IMR-90 (cell line): ENCODE results near the gene RPL35. TPM values are rescaled to one million over a fixed set of nuclear protein-coding genes. Genes with fewer than 3 reads are reported as not detected.

Experiments used
- ATAC-seq: fragments of 200-7000 bp; cut with Tn5 transposase; 2 replicates; pipeline ENCODE4 v1.9.1; 2020; ENCODE audit warnings: low read depth, mild to moderate bottlenecking, moderate library complexity
- BruUV-seq: library from RNA; stranded (reverse); fragments of 400-500 nt; replicated peaks from 2 replicates; lab custom pipeline; 2021; lab: Mats Ljungman, UMichigan
- CTCF ChIA-PET: fragments of 300-600 bp; formaldehyde crosslinking; extraction: SDS; loops from one replicate; lab custom pipeline; 2021; ENCODE audit warnings: antibody characterized with exemption; lab: Yijun Ruan, JAX
- POLR2A ChIA-PET: fragments of 300-600 bp; sonication (Branson Sonifier 250); formaldehyde crosslinking; loops from one replicate; lab custom pipeline; 2022; ENCODE audit warnings: antibody characterized with exemption; ENCODE audit not compliant: unreplicated experiment; lab: Charles Lee
- DNase-seq: peaks from one replicate; pipeline ENCODE4 v3.0.0; 2013
- H2AFZ ChIP-seq: replicated peaks from 2 replicates; pipeline ENCODE3; 2013; ENCODE audit warnings: low read length, mild to moderate bottlenecking; ENCODE audit not compliant: poor library complexity
- H2AK5ac ChIP-seq: 2 replicates; pipeline ENCODE4 v1.6.1; 2013; ENCODE audit warnings: low read depth, low read length, inconsistent platforms
- H2AK9ac ChIP-seq: replicated peaks from 2 replicates; pipeline ENCODE3; 2013; ENCODE audit warnings: mild to moderate bottlenecking, low read depth, low read length, moderate library complexity; ENCODE audit not compliant: poor library complexity
- H2BK120ac ChIP-seq: 2 replicates; pipeline ENCODE4 v1.6.1; 2013; ENCODE audit warnings: low read depth, low read length, inconsistent platforms
- H2BK15ac ChIP-seq: 3 replicates; pipeline ENCODE4 v1.6.1; 2013; ENCODE audit warnings: low read depth, low read length, inconsistent platforms
- H2BK20ac ChIP-seq: 2 replicates; pipeline ENCODE4 v1.6.1; 2013; ENCODE audit warnings: low read depth, mild to moderate bottlenecking, inconsistent platforms, low read length, moderate library complexity
- H2BK5ac ChIP-seq: 2 replicates; pipeline ENCODE4 v1.6.1; 2013; ENCODE audit warnings: mild to moderate bottlenecking, low read depth, low read length, inconsistent platforms; ENCODE audit not compliant: poor library complexity, severe bottlenecking
- H3K14ac ChIP-seq: replicated peaks from 2 replicates; pipeline ENCODE4 v1.6.1; 2013; ENCODE audit warnings: low read depth, low read length, inconsistent platforms
- H3K18ac ChIP-seq: 2 replicates; pipeline ENCODE4 v1.6.1; 2013; ENCODE audit warnings: low read depth, low read length, control low read depth
- H3K23ac ChIP-seq: 2 replicates; pipeline ENCODE4 v1.6.1; 2013; ENCODE audit warnings: low read depth, low read length, inconsistent platforms
- H3K27ac ChIP-seq: 2 replicates; pipeline ENCODE4 v1.5.1; 2013; ENCODE audit warnings: mild to moderate bottlenecking, control low read depth, low read length; ENCODE audit not compliant: insufficient read depth
- H3K27me3 ChIP-seq: 2 replicates; pipeline ENCODE4 v1.6.1; 2013; ENCODE audit warnings: low read length; ENCODE audit not compliant: control insufficient read depth, insufficient read depth
- H3K36me3 ChIP-seq: 2 replicates; pipeline ENCODE4 v1.6.1; 2013; ENCODE audit warnings: low read length, mixed read lengths; ENCODE audit not compliant: control insufficient read depth, insufficient read depth
- H3K4ac ChIP-seq: 2 replicates; pipeline ENCODE4 v1.6.1; 2013; ENCODE audit warnings: low read depth, low read length, inconsistent platforms
- H3K4me1 ChIP-seq: 2 replicates; pipeline ENCODE4 v1.6.1; 2013; ENCODE audit warnings: low read length, mixed read lengths; ENCODE audit not compliant: control insufficient read depth, insufficient read depth
- H3K4me2 ChIP-seq: 2 replicates; pipeline ENCODE4 v1.6.1; 2013; ENCODE audit warnings: low read depth, mild to moderate bottlenecking, control low read depth, low read length, moderate library complexity
- H3K4me3 ChIP-seq: 2 replicates; pipeline ENCODE4 v1.5.1; 2013; ENCODE audit warnings: low read depth, mild to moderate bottlenecking, control low read depth, low read length, moderate library complexity; ENCODE audit not compliant: insufficient read depth
- H3K56ac ChIP-seq: 2 replicates; pipeline ENCODE4 v1.6.1; 2013; ENCODE audit warnings: low read length, inconsistent platforms; ENCODE audit not compliant: insufficient read depth; ENCODE audit errors: extremely low read depth
- H3K79me1 ChIP-seq, 2 experiments: 2 replicates each; pipeline ENCODE4 v1.6.1; 2013; ENCODE audit warnings: low read length in 2 of 2, inconsistent platforms in 1 of 2, low read depth in 1 of 2
- H3K9ac ChIP-seq: 2 replicates; pipeline ENCODE4 v1.6.1; 2013; ENCODE audit warnings: low read depth, low read length, control low read depth
- H3K9me1 ChIP-seq: 2 replicates; pipeline ENCODE4 v1.6.1; 2013; ENCODE audit warnings: low read length, inconsistent platforms; ENCODE audit not compliant: insufficient read depth
- H3K9me3 ChIP-seq: 2 replicates; pipeline ENCODE4 v1.6.1; 2013; ENCODE audit warnings: low read length; ENCODE audit not compliant: control insufficient read depth, insufficient read depth
- H4K20me1 ChIP-seq: 2 replicates; pipeline ENCODE4 v1.6.1; 2013; ENCODE audit warnings: low read length, inconsistent platforms; ENCODE audit not compliant: insufficient read depth
- H4K5ac ChIP-seq: 2 replicates; pipeline ENCODE4 v1.6.1; 2013; ENCODE audit warnings: mild to moderate bottlenecking, low read depth, low read length, control low read depth
- H4K8ac ChIP-seq, 2 experiments: 2 replicates each; pipeline ENCODE4 v1.6.1; 2013; ENCODE audit warnings: low read depth in 2 of 2, low read length in 2 of 2, control low read depth in 1 of 2, inconsistent platforms in 1 of 2
- H4K91ac ChIP-seq: 2 replicates; pipeline ENCODE4 v1.6.1; 2013; ENCODE audit warnings: low read depth, low read length, inconsistent platforms; ENCODE audit not compliant: insufficient read depth
- CHD1 ChIP-seq: IDR thresholded peaks from 2 replicates; pipeline ENCODE4 v1.6.1; 2012; ENCODE audit warnings: low read depth, low read length, improper control_type of control experiment
- WGBS, 2 experiments: methylation state at CpG; one replicate each; pipeline versions ENCODE4 v1.1.5 to v1.1.7; 2013; ENCODE audit warnings: missing lambda C conversion rate in 2 of 2; ENCODE audit not compliant: insufficient read length in 1 of 2; ENCODE audit errors: extremely low coverage in 2 of 2; 5-methylcytosine and 5-hydroxymethylcytosine counted together
- dilution Hi-C: fragments of 300-500 bp; cut with HindIII; formaldehyde crosslinking; loops from one replicate; pipeline ENCODE4 v1.14.3; 2018; ENCODE audit warnings: low sequenced_read_pairs; ENCODE audit not compliant: unreplicated experiment
- in situ Hi-C: fragments of 300-500 bp; cut with MboI; formaldehyde crosslinking; loops from 3 replicates; pipeline ENCODE4 v1.14.3; 2019; ENCODE audit warnings: low sequenced_read_pairs, inconsistent platforms, mixed read lengths
- intact Hi-C: fragments of 100-400 bp; cut with micrococcal nuclease; formaldehyde crosslinking; loops from 2 replicates; pipeline ENCODE4 v1.10.0; 2022
- polyA plus RNA-seq, 3 experiments: library from polyadenylated mRNA; depleted of rRNA; stranded (reverse); fragments of >200 nt; gene quantifications; 2 replicates each; pipeline ENCODE4 v1.2.3, GENCODE V29; 2012; ENCODE audit warnings: low replicate concordance in 1 of 3
- total RNA-seq: library from RNA; depleted of rRNA; stranded (reverse); fragments of >200 nt; gene quantifications from 2 replicates; pipeline ENCODE4 v1.2.3, GENCODE V29; 2012

The RPL35 gene
- total and polyA plus RNA-seq, 2 of the 4 experiments (the other 2 are of a cell fraction), result 881 to 1,650 TPM

DNA sequence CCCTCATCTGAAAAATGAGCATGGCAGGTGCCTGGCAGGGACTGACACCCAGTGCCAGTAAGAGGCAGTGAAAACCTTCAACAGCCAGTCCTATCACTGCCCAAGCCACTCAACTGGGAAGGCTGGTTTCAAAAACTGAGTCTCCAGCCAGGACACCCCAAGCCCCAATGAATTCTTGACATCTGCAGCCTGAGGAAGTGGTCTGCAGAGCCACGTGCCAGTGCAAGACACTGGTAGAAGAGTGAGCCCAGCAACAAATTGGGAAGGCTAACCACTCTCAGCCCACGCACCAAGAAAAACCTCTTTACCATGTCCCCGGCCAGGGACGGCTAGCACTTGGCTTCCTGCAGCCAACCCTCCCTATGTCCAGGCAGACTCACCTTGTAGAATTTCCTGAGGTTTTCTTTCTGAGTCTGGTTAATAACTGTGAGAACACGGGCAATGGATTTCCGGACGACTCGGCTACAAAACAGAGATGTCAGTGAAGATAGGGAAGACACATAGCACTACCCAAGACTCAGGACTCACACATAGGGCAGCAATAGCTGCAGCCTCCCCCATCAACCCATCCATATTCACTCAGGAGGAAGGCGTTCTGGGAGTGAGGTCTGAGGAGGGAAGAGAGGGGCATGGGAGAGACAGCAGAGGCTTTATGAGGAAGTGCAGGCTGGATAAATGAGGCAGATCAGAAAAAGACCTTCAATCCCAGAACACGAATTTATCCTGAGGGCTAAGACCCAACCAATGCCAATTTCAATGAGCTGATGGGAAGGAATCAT, 1.8 kb downstream of the RPL35 start:
- Histone ChIP-seq H2AFZ (peak overlapping the region; percentile 14), H2BK5ac (no peak overlapping the region), H2BK20ac (no peak overlapping the region), H3K4ac (no peak overlapping the region), H4K91ac (no peak overlapping the region), H3K9me3 (no peaks in the 10 kb centered on the region), H3K36me3 (peaks cover 49% of the 10 kb centered on the region), H3K23ac (peak overlapping the region; percentile 91), H2AK9ac (peak overlapping the region; percentile 73), H4K8ac (no peak overlapping the region), H4K20me1 (peaks cover 62% of the 10 kb centered on the region), H3K18ac (no peak overlapping the region), H2AK5ac (no peak overlapping the region), H3K27me3 (no peaks in the 10 kb centered on the region), H3K79me1 (peaks cover 13 to 41% of the 10 kb centered on the region in 2 experiments), H3K9ac (peak overlapping the region; percentile 96), H4K5ac (no peak overlapping the region), H3K9me1 (peaks cover 4% of the 10 kb centered on the region; the same call in 1 of the 2 replicates), H3K56ac (peak overlapping the region; percentile 42; the same call in 1 of the 2 replicates), H2BK15ac (no peak overlapping the region), H3K4me3 (peak overlapping the region; percentile 73; the same call in 1 of the 2 replicates), H3K4me1 (peaks cover 9% of the 10 kb centered on the region), H3K4me2 (peak overlapping the region; percentile 100), H3K27ac (no peak overlapping the region), H2BK120ac (no peak overlapping the region), H3K14ac (peak overlapping the region; percentile 77; the same call in 1 of the 2 replicates)
- DNase-seq (no peak), ATAC-seq (no peak)
- in situ Hi-C loops (loop anchor here (10.0 kb wide), 1 partner anchor 285 kb away; the partner anchor contains the start of gene SCAI), dilution Hi-C loops (no loop called here), intact Hi-C loops (loop anchor here (10.0 kb wide), 1 partner anchor 245 kb away; no protein-coding TSS in a partner anchor)
- ChIA-PET POLR2A (no interaction called here), CTCF (interaction anchor here (1.3 kb wide), 1 partner anchor 83 kb away, joined by 5 read pairs; the partner anchor contains the start of gene OLFML2A)
- TF ChIP-seq CHD1, result no peak
- WGBS, 2 experiments, result 67% methylated on average over 1 of the region's 10 CpGs; no CpG with 5 or more reads in 1 of the 2 experiments
- BruUV-seq, result TSS peak; percentile 73
